Measurements from ENCODE around the gene DENND4A.
"Not testable (repeated sequence)": the region's sequence is repeated elsewhere in the genome, so short reads cannot be mapped to it uniquely, and the experiment has no call there.

Gene DENND4A

GRCh38 chr15:65743637-65744252, 48.3 kb downstream of the DENND4A start:
- DNase-seq (ENCODE audit: low spot score), result no peak
- no peak for TF ChIP-seq CTCF (IDR thresholded peaks at IDR 0.05; ENCODE audit: borderline replicate concordance, control extremely low read depth, extremely low read depth, insufficient read depth, missing control alignments)
- in situ Hi-C loops (cut with MboI; ENCODE audit: low sequenced_read_pairs, unreplicated experiment), result no loop called here

GRCh38 chr15:65740148-65740547, 51.9 kb downstream of the DENND4A start:
- DNase-seq (ENCODE audit: low spot score), result no peak
- in situ Hi-C loops (cut with MboI; ENCODE audit: low sequenced_read_pairs, unreplicated experiment), result no loop called here
- TF ChIP-seq CTCF (IDR thresholded peaks at IDR 0.05; ENCODE audit: borderline replicate concordance, control extremely low read depth, extremely low read depth, insufficient read depth, missing control alignments), result no peak

DNA sequence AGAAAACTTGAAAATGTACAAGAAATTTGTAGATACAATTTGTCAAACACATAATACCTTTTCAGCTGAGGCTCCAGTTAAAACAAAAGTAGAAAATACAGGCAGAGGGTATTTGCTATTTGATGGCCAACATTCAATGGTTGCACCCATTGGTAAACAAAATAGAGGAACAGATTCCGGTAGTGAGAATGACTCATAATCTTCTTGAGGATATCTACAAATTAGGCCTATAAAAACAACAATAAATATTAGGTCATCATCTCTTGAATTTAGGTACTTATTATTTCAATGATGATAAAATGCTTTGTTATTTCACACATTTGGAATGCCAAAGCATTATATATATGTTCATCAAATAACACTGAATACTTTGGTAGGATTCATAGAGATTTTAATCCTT, 53.4 kb downstream of the DENND4A start:
- in situ Hi-C loops (cut with MboI; ENCODE audit: low sequenced_read_pairs, unreplicated experiment), result no loop called here
- no peak for DNase-seq (ENCODE audit: low spot score)
- no peak for TF ChIP-seq CTCF (IDR thresholded peaks at IDR 0.05; ENCODE audit: borderline replicate concordance, control extremely low read depth, extremely low read depth, insufficient read depth, missing control alignments)

- not testable (repeated sequence) for DNase-seq (ENCODE audit: low spot score)
Observed at GRCh38 chr15:65733599-65733998, 58.5 kb downstream of the DENND4A start.

DNA sequence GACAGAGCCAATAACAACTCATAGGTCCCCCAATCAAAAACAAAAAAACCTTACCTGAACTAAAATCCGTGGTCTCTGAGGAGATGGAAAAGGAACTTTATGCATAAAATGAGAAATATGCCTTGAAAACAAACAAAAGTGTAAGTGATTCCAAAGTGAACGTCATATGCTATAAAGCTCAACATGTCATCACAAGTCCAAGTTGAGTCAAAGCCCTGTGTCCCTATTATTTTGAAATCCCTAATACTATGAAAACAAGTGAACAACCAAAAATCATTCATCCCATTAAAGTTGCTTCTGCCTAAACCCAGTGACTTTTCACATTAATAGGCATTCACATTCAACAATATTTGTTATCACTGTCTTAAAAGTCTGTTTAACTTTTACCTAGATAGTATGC, 59.4 kb downstream of the DENND4A start:
- no peak for TF ChIP-seq CTCF (IDR thresholded peaks at IDR 0.05; ENCODE audit: borderline replicate concordance, control extremely low read depth, extremely low read depth, insufficient read depth, missing control alignments)
- DNase-seq (ENCODE audit: low spot score), result no peak
- in situ Hi-C loops (cut with MboI; ENCODE audit: low sequenced_read_pairs, unreplicated experiment), result no loop called here

More at GRCh38 chr15:65733599-65733998, 58.5 kb downstream of the DENND4A start:
- in situ Hi-C loops (cut with MboI; ENCODE audit: low sequenced_read_pairs, unreplicated experiment), result not testable (repeated sequence)

DNA sequence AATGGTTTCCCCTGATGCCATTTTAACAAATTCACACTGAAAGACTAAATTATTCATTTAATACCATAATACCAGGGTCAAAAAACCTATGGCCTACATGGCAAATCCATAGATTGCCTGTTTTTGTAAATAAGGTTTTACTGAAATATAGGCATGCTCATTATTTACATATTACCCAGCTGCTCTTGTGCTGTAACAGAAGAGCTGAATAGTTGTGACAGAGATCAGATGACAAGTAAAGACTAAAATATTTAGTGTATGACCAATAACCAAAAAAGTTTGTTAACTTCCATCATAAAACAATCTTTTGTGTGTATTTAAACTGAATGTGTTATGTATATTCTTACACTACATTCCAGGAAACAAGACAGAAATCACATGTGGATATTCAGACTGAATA, 60.2 kb downstream of the DENND4A start:
- no peak for DNase-seq (ENCODE audit: low spot score)
- TF ChIP-seq CTCF (IDR thresholded peaks at IDR 0.05; ENCODE audit: borderline replicate concordance, control extremely low read depth, extremely low read depth, insufficient read depth, missing control alignments), result no peak
- in situ Hi-C loops (cut with MboI; ENCODE audit: low sequenced_read_pairs, unreplicated experiment), result no loop called here

DNA sequence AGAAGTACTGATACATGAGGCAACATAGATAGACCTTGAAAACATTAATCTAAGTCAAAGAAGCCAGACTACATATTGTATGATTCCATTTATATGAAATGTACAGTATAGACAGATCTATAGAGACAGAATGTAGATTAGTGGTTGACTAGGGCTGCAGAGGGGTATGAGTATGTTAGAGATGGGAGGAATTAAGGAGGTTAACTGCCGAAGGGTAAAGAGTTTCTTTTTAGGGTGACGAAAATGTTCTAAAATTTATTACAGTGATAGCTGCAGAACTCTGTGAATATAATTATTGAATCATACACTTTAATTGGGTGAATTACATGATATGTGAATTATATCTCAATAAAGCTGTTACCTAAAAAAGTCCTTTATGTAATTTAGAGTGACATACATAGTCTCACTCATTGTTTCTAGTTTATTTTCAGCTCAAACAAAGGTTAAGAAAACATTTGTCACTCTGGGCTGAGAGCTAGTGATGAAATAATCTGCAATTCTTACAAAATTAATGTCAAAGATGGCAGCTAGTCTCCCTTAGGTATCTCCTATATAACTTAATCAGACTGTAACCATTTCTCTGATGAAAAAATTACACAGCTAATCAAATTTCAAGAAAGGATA, 61.4 kb downstream of the DENND4A start:
- in situ Hi-C loops (cut with MboI; ENCODE audit: low sequenced_read_pairs, unreplicated experiment), result no loop called here
- no peak for DNase-seq (ENCODE audit: low spot score)
- TF ChIP-seq CTCF (IDR thresholded peaks at IDR 0.05; ENCODE audit: borderline replicate concordance, control extremely low read depth, extremely low read depth, insufficient read depth, missing control alignments), result no peak
